ENCODE data around the gene DUSP16. TPM values are rescaled to one million over a fixed set of nuclear protein-coding genes. Genes with fewer than 3 reads are reported as not detected.

Gene DUSP16
- total RNA-seq, 1 donor from 2014 or later, result 51.2 TPM

DNA sequence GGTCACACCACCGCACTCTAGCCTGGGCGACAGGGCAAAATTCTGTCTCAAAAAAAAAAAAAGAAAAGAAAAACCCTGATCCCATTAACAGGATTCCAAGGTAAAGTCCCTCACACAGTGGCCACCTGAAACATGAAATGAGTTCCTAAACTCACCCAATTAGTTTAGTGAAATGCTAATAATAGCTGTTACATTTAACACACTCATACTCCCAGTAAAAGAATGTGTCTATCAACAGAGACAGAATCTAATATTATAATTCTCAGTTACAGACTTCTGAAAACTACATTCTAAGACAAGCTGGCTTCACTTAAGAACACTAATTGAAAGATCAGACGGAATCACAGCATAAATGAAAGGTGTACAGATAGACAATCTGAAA lies 44.2 kb downstream of the DUSP16 start:
- H3K4me1 Mint-ChIP-seq, result peaks cover 22% of the 10 kb centered on the region
- H3K36me3 Mint-ChIP-seq (ENCODE audit: low read depth), result peaks cover 67% of the 10 kb centered on the region
- H3K4me3 Mint-ChIP-seq, result no peak overlapping the region
- peak; percentile 37 for DNase-seq
- no peaks in the 10 kb centered on the region for H3K27me3 Mint-ChIP-seq
- intact Hi-C loops (cut with micrococcal nuclease), result no loop called here
- H3K27ac Mint-ChIP-seq, result no peak overlapping the region
- no peaks in the 10 kb centered on the region for H3K9me3 Mint-ChIP-seq

DNA sequence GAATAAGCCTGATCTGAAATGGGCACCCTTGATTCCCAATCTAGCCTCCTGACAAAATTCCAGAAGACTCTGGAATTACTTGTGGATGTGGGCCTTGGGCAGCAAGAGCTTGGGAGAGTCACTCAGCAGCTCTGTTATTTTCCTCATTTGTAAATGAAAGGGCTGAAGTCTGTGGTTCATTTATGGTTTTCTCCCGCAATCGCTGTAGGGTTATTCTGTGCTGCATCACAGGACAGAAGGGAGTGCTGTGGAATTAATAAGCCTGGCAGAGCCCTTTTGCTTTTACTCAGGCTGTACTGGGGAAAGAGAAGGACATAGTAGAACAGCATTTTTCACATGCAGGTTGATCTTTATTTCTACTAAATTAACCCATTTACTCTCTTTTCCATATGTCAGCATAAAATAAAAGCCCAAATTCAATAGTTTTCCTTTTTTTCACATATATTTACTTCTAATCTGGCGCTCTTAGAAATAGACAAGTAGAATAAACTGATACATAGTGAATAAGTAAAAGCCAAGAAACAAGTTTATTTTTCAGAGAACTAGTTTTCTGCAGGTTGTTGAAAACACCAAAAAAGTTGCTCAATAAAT lies 49.2 kb downstream of the DUSP16 start:
- Mint-ChIP-seq H3K27me3 (no peaks in the 10 kb centered on the region), H3K4me1 (peaks cover 21% of the 10 kb centered on the region), H3K9me3 (no peaks in the 10 kb centered on the region), H3K27ac (no peak overlapping the region), H3K4me3 (no peak overlapping the region), H3K36me3 (ENCODE audit: low read depth) (peaks cover 58% of the 10 kb centered on the region)
- intact Hi-C loops (cut with micrococcal nuclease), result loop anchor here (2.0 kb wide), 1 partner anchor 17 kb away; no protein-coding TSS in a partner anchor
- no peak for DNase-seq

DNA sequence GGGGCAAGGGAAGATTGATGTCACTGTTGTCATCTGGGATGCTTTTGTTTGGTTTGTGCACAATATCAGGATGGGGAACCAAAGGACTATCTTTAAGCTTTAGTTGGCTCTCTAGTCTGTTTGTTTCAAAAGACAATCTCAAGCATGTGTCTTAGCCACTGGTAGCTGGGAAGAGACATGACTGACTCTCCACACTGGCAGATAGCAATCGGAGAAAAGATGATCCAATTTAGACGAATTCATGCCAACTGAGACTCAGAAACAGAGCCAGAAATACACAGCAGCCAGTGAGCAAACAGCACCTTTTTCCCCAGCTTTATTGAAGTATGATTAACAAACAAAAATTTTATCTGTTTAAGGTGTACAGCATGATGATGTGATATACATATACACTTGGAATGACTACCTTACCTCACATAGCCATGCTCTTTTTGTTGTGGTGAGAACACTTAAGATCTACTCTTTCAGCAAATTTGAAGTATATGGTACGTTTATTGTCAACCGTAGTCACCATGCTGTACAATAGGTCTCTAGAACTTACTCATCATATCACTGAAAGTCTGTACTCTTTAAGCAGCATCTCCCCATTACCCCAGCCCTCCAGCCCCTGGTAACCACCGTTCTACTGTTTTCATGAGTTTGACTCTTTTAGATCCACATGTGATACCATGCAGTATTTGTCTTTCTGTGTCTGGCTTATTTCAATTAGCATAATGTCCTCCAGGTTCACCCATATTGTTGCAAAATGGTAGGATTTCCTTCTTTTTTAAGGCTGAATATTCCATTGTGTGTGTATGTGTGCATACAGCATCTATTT lies 50.6 kb downstream of the DUSP16 start:
- H3K36me3 Mint-ChIP-seq (ENCODE audit: low read depth), result peaks cover 53% of the 10 kb centered on the region
- DNase-seq, result peak; percentile 62
- H3K27ac Mint-ChIP-seq, result no peak overlapping the region
- intact Hi-C loops (cut with micrococcal nuclease), result loop anchor here (2.0 kb wide), 1 partner anchor 19 kb away; no protein-coding TSS in a partner anchor
- H3K9me3 Mint-ChIP-seq, result no peaks in the 10 kb centered on the region
- peaks cover 21% of the 10 kb centered on the region for H3K4me1 Mint-ChIP-seq
- H3K27me3 Mint-ChIP-seq, result no peaks in the 10 kb centered on the region
- H3K4me3 Mint-ChIP-seq, result no peak overlapping the region

DNA sequence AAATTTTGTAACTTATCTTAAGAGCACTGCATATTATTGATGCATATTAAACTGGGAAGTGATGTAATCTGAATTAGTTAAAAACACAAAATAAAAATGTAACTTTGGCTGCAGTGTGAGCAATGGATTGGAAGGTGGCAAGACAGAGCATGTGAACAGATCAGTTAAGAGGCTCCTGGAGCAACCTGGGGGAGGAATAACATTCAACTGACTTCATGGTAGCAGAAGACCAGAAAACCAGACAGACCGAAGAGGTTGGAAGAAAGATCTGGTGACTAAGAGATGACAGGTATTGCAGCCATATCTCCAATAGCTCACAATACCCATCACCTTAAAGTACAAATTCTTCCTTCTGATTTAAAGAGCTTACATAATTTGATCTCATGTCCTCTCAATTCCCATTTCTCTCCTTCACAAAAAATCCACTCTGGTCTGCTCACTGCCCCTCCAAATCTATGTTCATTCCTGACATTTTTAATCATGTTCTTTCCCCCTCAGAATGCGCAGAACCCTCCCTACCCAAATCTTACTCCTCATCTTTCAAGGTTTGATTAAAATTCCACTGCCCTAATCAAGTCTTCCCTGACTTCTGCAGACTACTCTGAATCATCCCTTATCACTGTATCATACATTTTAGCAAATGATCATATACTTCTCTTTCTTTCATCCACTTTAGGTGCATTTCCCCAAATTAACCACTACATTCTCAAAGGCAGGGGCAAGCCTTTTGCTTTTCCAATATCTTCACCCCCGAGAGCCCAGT lies 51.5 kb downstream of the DUSP16 start:
- Mint-ChIP-seq H3K27ac (no peak overlapping the region), H3K9me3 (no peaks in the 10 kb centered on the region), H3K4me1 (peaks cover 28% of the 10 kb centered on the region), H3K27me3 (no peaks in the 10 kb centered on the region), H3K36me3 (ENCODE audit: low read depth) (peaks cover 45% of the 10 kb centered on the region), H3K4me3 (no peak overlapping the region)
- no peak for DNase-seq
- intact Hi-C loops (cut with micrococcal nuclease), result no loop called here

DNA sequence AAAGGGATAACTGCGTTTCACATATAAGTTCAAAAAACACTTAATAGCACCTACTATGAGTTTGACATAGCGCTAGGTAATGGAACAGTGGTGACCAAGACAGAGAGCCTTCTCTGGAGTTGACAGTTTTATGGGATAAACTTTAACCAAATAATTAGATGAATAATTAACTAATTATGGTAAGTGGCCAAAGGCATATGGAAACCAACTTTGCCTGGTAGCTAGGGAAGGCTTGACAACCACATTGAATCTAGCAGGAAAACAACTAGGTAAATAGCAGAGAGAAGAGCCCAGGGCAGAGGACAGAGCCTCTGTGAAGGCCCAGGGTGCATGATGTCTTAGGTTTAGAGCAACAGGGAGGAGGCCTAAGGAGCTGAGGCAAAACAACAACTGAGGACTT lies 52.1 kb downstream of the DUSP16 start:
- intact Hi-C loops (cut with micrococcal nuclease), result no loop called here
- H3K4me3 Mint-ChIP-seq, result no peak overlapping the region
- H3K36me3 Mint-ChIP-seq (ENCODE audit: low read depth), result peaks cover 48% of the 10 kb centered on the region
- no peaks in the 10 kb centered on the region for H3K9me3 Mint-ChIP-seq
- peak overlapping the region; percentile 26 for H3K27ac Mint-ChIP-seq
- DNase-seq, result no peak
- H3K4me1 Mint-ChIP-seq, result peaks cover 33% of the 10 kb centered on the region
- peaks cover 1% of the 10 kb centered on the region for H3K27me3 Mint-ChIP-seq

DNA sequence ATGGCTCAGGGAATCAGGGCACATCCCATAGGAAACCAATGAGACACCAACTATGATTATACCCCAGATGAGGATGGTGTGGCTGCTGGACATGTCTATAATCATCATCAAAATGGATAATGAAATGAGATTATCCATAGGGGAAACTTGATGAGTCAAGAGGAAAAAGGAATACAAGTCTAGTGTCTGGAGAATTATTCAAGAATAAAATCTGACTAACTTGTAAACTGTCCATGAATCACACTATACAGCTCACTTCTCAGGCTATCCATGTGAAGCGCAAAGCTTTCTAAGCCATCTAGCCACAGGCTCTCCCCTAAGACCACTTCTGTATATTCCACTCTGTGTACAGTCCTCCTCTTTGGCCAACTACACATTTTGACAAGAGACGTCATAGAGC lies 52.5 kb downstream of the DUSP16 start:
- intact Hi-C loops (cut with micrococcal nuclease), result no loop called here
- no peak for DNase-seq
- H3K36me3 Mint-ChIP-seq (ENCODE audit: low read depth), result peaks cover 44% of the 10 kb centered on the region
- no peaks in the 10 kb centered on the region for H3K9me3 Mint-ChIP-seq
- H3K27me3 Mint-ChIP-seq, result peaks cover 1% of the 10 kb centered on the region
- no peak overlapping the region for H3K4me3 Mint-ChIP-seq
- H3K4me1 Mint-ChIP-seq, result peaks cover 37% of the 10 kb centered on the region
- H3K27ac Mint-ChIP-seq, result peak overlapping the region; percentile 26

DNA sequence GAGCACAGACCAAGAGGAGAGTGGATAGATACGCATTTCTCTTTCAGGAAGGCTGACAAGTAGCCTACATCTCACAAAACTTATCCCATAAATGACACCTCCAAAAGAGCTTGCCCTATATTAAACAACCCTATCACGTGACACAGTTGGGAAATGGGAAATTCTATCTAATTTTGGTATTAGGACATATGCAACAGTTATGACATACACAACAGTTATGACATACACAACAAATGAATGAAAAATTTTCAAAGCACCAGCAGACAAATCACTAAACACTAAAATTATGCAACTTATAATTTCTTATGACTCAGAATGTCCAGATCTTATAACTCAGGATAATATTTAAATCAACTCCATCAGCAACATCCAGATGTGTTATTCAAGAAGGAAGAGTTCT lies 54.1 kb downstream of the DUSP16 start:
- Mint-ChIP-seq H3K36me3 (ENCODE audit: low read depth) (peaks cover 34% of the 10 kb centered on the region), H3K27me3 (peaks cover 1% of the 10 kb centered on the region), H3K4me3 (no peak overlapping the region), H3K4me1 (peaks cover 46% of the 10 kb centered on the region), H3K27ac (peak overlapping the region; percentile 76), H3K9me3 (no peaks in the 10 kb centered on the region)
- intact Hi-C loops (cut with micrococcal nuclease), result loop anchor here (5.0 kb wide), 1 partner anchor 104 kb away; the partner anchor contains the start of gene CREBL2
- DNase-seq, result no peak

DNA sequence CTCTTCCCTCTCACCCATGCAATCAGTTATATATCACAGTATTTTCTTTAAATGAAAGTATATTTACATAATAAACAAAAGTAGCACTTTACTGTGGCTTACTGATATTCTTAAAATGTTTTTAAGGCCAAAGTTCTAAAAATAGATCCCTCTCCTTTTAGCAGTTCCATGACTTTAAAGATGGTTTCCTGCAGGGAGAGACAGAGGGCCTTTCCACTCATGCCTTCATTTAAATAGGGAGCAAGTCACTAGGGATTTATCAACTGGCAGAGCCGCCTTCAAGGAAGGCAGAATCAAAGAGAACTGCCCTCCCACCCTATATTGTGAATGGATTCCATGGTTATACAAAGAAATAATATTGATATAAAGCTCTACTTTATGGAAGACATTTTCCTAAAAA lies 55.5 kb downstream of the DUSP16 start:
- peaks cover 1% of the 10 kb centered on the region for H3K27me3 Mint-ChIP-seq
- H3K9me3 Mint-ChIP-seq, result no peaks in the 10 kb centered on the region
- DNase-seq, result no peak
- peaks cover 34% of the 10 kb centered on the region for H3K36me3 Mint-ChIP-seq (ENCODE audit: low read depth)
- H3K4me1 Mint-ChIP-seq, result peaks cover 55% of the 10 kb centered on the region
- intact Hi-C loops (cut with micrococcal nuclease), result loop anchor here (2.0 to 5.0 kb wide), 3 partner anchors 24 to 105 kb away; partner anchors contain the start of gene CREBL2
- peak overlapping the region; percentile 94 for H3K27ac Mint-ChIP-seq
- peak overlapping the region; percentile 64 for H3K4me3 Mint-ChIP-seq

DNA sequence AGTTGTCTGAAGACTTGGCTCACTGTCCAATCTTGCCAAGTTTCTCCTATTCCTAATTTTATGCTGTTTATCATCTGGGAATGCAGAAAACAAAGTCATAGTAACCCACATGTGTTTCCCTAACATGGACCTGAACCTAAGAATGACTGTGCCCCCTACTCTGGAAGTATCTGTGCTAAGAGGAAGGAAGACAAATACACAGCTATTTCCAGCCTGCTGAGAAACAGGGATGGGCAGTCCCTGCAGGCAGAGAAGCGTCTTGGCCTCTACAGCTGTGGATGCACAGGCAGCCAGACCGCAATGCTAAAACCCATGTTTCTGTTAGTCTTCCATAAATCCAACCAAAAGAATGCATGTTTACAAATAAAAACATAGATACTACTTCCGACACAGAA lies 56.2 kb downstream of the DUSP16 start:
- intact Hi-C loops (cut with micrococcal nuclease), result loop anchor here (1.0 to 5.0 kb wide), 7 partner anchors 24 to 192 kb away; partner anchors contain the start of genes CREBL2 and DUSP16
- Mint-ChIP-seq H3K27me3 (peaks cover 1% of the 10 kb centered on the region), H3K4me1 (peaks cover 57% of the 10 kb centered on the region), H3K9me3 (no peaks in the 10 kb centered on the region), H3K36me3 (ENCODE audit: low read depth) (peaks cover 34% of the 10 kb centered on the region), H3K27ac (peak overlapping the region; percentile 94), H3K4me3 (peak overlapping the region; percentile 64)
- DNase-seq, result peak; percentile 56

DNA sequence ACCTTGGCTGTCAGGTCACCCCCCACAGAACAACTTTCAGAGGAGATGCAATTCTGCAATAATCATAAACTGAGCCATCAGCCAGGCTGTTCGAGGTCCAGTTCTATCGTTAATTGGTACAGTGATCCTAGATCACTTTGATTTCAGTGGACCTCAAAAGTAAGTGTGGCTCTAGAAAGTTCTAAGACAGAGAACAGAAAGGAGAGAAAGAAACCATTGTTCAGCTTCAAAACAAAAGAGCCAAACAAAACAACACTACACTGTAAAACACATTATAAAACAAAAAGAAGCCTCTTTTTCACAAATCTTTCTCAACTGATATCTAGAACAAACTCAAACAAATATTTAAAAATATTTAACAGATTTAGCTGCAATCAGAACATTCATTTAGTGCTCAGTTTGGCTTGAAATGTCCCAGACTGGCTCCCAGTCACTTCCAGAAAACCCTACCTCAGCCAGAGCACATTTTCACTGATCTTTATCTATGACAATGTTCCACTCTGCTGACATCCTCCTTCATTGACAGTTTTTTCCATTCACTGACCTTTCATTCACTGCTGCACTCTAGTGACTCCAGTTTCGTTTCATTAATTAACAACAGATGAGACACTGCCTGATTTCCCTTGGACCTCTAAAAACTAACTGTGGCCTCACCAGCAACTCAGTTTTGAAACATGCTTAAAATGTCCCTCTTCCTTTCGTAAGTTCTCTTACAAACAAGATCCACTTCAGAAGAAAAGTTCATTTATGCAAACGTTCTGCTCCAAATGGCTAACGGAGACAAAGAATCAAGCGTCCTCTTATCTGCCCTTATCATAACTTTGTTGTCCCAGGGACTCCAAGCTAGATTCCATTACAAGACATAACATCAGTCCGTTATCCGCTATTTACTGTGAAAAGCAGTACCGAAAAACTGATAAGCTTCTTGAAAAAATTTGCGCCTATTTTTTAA lies 56.8 kb downstream of the DUSP16 start:
- Mint-ChIP-seq H3K9me3 (no peaks in the 10 kb centered on the region), H3K4me1 (peaks cover 63% of the 10 kb centered on the region), H3K27ac (peak overlapping the region; percentile 94), H3K4me3 (peak overlapping the region; percentile 64), H3K27me3 (peaks cover 1% of the 10 kb centered on the region), H3K36me3 (ENCODE audit: low read depth) (peaks cover 39% of the 10 kb centered on the region)
- intact Hi-C loops (cut with micrococcal nuclease), result loop anchor here (1.0 to 5.0 kb wide), 9 partner anchors 23 to 192 kb away; partner anchors contain the start of genes CREBL2 and DUSP16
- peak; percentile 78 for DNase-seq

DNA sequence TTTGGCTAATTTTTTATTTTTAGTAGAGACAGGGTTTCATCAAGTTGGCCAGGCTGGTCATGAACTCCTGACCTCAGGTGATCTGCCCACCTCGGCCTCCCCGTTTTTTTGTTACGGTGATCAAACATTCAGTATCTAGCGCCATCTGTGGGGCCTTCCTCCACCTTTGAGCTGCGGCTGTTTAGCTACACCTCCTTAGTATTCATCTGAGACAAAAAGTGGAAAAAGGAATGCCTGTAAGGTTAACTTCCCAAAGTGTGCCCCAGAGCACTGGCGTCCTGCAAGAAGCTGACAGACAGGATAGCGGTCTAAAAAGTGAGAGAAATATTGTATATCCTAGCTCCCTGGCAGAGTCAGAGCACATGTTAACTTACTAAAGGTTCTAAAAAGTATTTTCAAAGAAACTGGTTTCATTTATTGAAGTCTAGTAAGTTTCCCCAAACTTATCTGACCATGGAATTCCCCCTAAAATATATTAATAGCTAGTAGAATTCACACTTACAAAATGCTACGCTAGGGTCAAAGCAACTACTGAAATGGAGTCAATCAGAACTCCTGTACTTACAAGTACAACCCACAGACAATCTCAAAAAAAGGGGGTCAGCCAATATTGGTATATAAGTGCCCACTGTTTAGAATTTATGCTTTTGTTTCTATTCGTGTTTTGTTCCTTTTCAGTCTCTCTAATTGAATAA lies 59.1 kb downstream of the DUSP16 start:
- peaks cover 1% of the 10 kb centered on the region for H3K27me3 Mint-ChIP-seq
- H3K27ac Mint-ChIP-seq, result peak overlapping the region; percentile 94
- peaks cover 58% of the 10 kb centered on the region for H3K4me1 Mint-ChIP-seq
- peak; percentile 60 for DNase-seq
- H3K9me3 Mint-ChIP-seq, result no peaks in the 10 kb centered on the region
- intact Hi-C loops (cut with micrococcal nuclease), result loop anchor here (2.0 kb wide), 1 partner anchor 127 kb away; no protein-coding TSS in a partner anchor
- H3K4me3 Mint-ChIP-seq, result peak overlapping the region; percentile 39
- peaks cover 39% of the 10 kb centered on the region for H3K36me3 Mint-ChIP-seq (ENCODE audit: low read depth)

DNA sequence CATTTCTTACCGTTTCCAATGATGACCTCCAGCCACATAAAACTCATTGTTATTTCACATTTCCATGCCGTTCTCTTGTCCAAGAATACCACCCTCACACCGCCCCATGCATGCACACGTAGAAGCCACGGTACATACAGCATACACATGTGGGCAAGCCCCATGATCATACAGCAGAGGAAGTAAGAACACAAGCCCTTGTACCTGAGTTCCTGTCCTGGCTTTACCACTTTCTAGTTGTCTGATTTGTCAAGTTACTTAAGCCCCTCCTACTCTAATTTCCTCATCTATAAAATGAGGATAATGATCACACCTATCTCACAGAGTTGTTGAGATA lies 59.9 kb downstream of the DUSP16 start:
- DNase-seq, result no peak
- Mint-ChIP-seq H3K9me3 (no peaks in the 10 kb centered on the region), H3K4me3 (peak overlapping the region; percentile 44), H3K4me1 (peaks cover 51% of the 10 kb centered on the region), H3K27ac (peak overlapping the region; percentile 94), H3K27me3 (peaks cover 1% of the 10 kb centered on the region), H3K36me3 (ENCODE audit: low read depth) (peaks cover 36% of the 10 kb centered on the region)
- intact Hi-C loops (cut with micrococcal nuclease), result no loop called here

Data from activated CD4-positive, alpha-beta T cell treated with anti-CD3 and anti-CD28 coated beads, Interleukin-2, amount 10 ng/mL, durations not matched to agents 24 days and 14 days (primary cell).